ENCODE data around the gene IL17RA. TPM values are rescaled to one million over a fixed set of nuclear protein-coding genes. Genes with fewer than 3 reads are reported as not detected.

The IL17RA gene
- 3.7 to 9.6 TPM (median 9.4 TPM) in 5 replicates for total RNA-seq (2022; extraction: Qiagen RNA extraction; ENCODE audit: low read depth)

GRCh38 chr22:17084554-17085276 is at the start of gene IL17RA:
IL17RA (plus strand) TSS chr22:17085000; CDS start chr22:17085092, 92 bp downstream.

GRCh38 chr22:17121233-17122195 is 36.7 kb downstream of the IL17RA start, which contains the start of gene TMEM121B:
TMEM121B (minus strand) TSS chr22:17121360; CDS start chr22:17121127, 233 bp downstream.

GRCh38 chr22:17158568-17159503 is 74.0 kb downstream of the IL17RA start, which contains the start of gene HDHD5:
HDHD5 (minus strand) TSS chr22:17159277; CDS start chr22:17159251, 26 bp downstream.

Other genes starting within 250 kb of the IL17RA start
- not detected in 5 replicates for gene GAB4, start 76.8 kb upstream of the IL17RA start, total RNA-seq (2022; extraction: Qiagen RNA extraction; ENCODE audit: low read depth)
- 0.05 to 0.21 TPM (median 0.12 TPM) in 5 replicates for gene TMEM121B, start 36.4 kb downstream of the IL17RA start, total RNA-seq (2022; extraction: Qiagen RNA extraction; ENCODE audit: low read depth)
- 22.9 to 46.2 TPM (median 42.8 TPM) in 5 replicates for gene HDHD5, start 74.3 kb downstream of the IL17RA start, total RNA-seq (2022; extraction: Qiagen RNA extraction; ENCODE audit: low read depth)
- not detected in 5 replicates for gene ADA2, start 134.4 kb downstream of the IL17RA start, total RNA-seq (2022; extraction: Qiagen RNA extraction; ENCODE audit: low read depth)

All from A549 treated with ZK216348 at 1 μM for 4 hours (cell line).